Uterus (tissue), 4 donors: Measurements from ENCODE around the gene NR2C2AP. TPM values are rescaled to one million over a fixed set of nuclear protein-coding genes. Genes with fewer than 3 reads are reported as not detected.

Experiments used
- DNase-seq, 2 donors: peaks; one replicate each; pipeline ENCODE4 v3.0.0-alpha.2; 2019 to 2020
- H3K27ac ChIP-seq, 2 donors: fragments of 200-600 bp; sonication (generic); 1 replicate in 1 of 2; 2 replicates in 1 of 2; pipeline ENCODE4 v1.5.1; 2016 to 2018
- H3K27me3 ChIP-seq, 2 donors: fragments of 200-600 bp; sonication (generic); one replicate each; pipeline ENCODE4 v1.5.1; 2018 to 2019; ENCODE audit warnings: control low read depth in 1 of 2
- H3K36me3 ChIP-seq, 2 donors: fragments of 200-600 bp; sonication (generic); one replicate each; pipeline ENCODE4 v1.5.1; 2019; ENCODE audit warnings: control low read depth in 1 of 2
- H3K4me1 ChIP-seq, 2 donors: fragments of 200-600 bp; sonication (generic); one replicate each; pipeline ENCODE4 v1.5.1; 2018 to 2019; ENCODE audit warnings: control low read depth in 1 of 2
- H3K4me3 ChIP-seq, 2 donors: fragments of 200-600 bp; sonication (generic); 1 replicate in 1 of 2; 2 replicates in 1 of 2; pipeline ENCODE4 v1.5.1; 2018 to 2019; ENCODE audit warnings: mild to moderate bottlenecking in 1 of 2
- H3K9me3 ChIP-seq, 2 donors: fragments of 200-600 bp; sonication (generic); one replicate each; pipeline ENCODE4 v1.5.1; 2019; ENCODE audit warnings: control low read depth in 1 of 2
- POLR2A ChIP-seq, 2 donors: fragments of 450-650 bp; IDR thresholded peaks; one replicate each; pipeline ENCODE4 v1.6.1; 2016; ENCODE audit warnings: antibody characterized with exemption in 2 of 2, mild to moderate bottlenecking in 1 of 2, moderate library complexity in 1 of 2
- intact Hi-C: fragments of 100-400 bp; cut with DNase I; formaldehyde crosslinking; loops from one replicate; pipeline ENCODE4 v1.15.1; 2023; ENCODE audit warnings: low total_unique reads
- total RNA-seq, 4 donors: library from RNA; depleted of rRNA in 3 of 4; stranded (reverse); fragments of >200 nt in 3 of 4; gene quantifications; one replicate each; pipeline versions ENCODE4 v1.1.0 to v1.2.4, GENCODE V29; 2014 to 2023
- TF ChIP-seq, protein P1 (sequence below), 4 experiments: fragments of 200-600 bp in 2 of 4; fragments of 450-650 bp in 2 of 4; sonication (generic) in 2 of 4; IDR thresholded peaks; one replicate each; pipeline ENCODE4 v1.5.1; 2016 to 2019; ENCODE audit warnings: antibody characterized with exemption in 4 of 4, mild to moderate bottlenecking in 2 of 4, moderate library complexity in 1 of 4
- donor health status: DM: yes; HTN: yes; CAD: no.

The NR2C2AP gene
- total RNA-seq, 4 donors from 2014 or later = 0.77 to 16.0 (median 8.5) TPM

DNA sequence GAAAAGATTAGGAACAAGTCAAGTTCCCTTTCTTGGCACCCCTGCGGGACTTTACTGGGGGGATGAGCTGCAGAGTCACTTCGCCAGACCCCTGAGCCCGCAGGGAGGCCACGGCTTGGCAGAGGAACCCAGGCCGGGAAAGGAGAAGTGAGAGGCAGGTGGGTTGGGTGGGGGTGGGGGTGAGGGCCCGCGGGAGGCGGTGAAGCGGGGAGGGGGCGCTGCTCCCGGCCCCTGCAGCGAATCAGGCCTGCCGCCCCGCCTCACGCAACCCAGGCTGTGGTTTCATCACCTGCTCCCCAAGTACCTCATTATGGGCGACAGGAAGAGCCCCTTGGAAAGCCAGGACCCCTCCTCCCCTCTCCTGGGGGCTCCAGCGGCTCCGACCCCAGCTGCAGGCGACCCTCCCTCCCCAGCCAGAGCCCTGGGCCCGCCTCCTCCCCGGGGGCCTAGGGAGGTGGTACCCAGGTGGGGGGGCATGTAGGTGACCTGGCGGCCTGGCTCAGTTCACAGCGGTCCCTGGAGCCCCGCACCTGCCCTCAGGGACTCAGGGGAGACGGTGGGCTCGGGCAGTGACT is 42.7 kb downstream of the NR2C2AP start:
- H3K4me1 ChIP-seq = no peaks in the 10 kb centered on the region
- H3K27me3 ChIP-seq = no peaks in the 10 kb centered on the region
- TF ChIP-seq POLR2A (IDR thresholded peaks at IDR 0.05) = no peak
- TF ChIP-seq, protein P1, sequence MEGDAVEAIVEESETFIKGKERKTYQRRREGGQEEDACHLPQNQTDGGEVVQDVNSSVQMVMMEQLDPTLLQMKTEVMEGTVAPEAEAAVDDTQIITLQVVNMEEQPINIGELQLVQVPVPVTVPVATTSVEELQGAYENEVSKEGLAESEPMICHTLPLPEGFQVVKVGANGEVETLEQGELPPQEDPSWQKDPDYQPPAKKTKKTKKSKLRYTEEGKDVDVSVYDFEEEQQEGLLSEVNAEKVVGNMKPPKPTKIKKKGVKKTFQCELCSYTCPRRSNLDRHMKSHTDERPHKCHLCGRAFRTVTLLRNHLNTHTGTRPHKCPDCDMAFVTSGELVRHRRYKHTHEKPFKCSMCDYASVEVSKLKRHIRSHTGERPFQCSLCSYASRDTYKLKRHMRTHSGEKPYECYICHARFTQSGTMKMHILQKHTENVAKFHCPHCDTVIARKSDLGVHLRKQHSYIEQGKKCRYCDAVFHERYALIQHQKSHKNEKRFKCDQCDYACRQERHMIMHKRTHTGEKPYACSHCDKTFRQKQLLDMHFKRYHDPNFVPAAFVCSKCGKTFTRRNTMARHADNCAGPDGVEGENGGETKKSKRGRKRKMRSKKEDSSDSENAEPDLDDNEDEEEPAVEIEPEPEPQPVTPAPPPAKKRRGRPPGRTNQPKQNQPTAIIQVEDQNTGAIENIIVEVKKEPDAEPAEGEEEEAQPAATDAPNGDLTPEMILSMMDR (IDR thresholded peaks at IDR 0.05) = no peak
- H3K27ac ChIP-seq = no peak overlapping the region
- intact Hi-C loops = no loop called here
- H3K4me3 ChIP-seq = no peak overlapping the region
- DNase-seq = no peak
- no peaks in the 10 kb centered on the region for H3K9me3 ChIP-seq
- no peaks in the 10 kb centered on the region for H3K36me3 ChIP-seq

GRCh38 chr19:19159534-19159933 is 43.7 kb downstream of the NR2C2AP start:
- H3K27ac ChIP-seq = no peak overlapping the region
- DNase-seq = no peak
- H3K9me3 ChIP-seq = no peaks in the 10 kb centered on the region
- TF ChIP-seq POLR2A (IDR thresholded peaks at IDR 0.05) = no peak
- TF ChIP-seq, protein P1 (IDR thresholded peaks at IDR 0.05) = no peak
- H3K27me3 ChIP-seq = no peaks in the 10 kb centered on the region
- no peak overlapping the region for H3K4me3 ChIP-seq
- no peaks in the 10 kb centered on the region for H3K4me1 ChIP-seq
- intact Hi-C loops = no loop called here
- no peaks in the 10 kb centered on the region for H3K36me3 ChIP-seq

DNA sequence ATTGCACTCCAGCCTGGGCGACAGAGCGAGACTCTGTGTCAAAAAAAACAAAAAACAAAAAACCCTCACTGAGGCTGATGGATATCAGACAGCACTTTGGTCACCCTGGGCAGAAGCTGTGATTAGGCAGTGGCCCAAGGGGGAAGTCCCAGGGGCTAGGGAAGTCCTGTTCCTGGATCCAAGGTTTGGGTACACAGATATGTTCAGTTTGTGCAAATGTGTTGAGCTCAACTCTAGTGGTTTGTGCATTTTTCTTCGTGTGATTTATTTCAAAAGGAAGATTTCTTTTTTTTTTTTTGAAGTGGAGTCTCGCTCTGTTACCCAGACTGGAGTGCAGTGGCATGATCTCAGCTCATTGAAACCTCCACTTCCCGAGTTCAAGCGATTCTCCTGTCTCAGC is 45.4 kb downstream of the NR2C2AP start:
- intact Hi-C loops = no loop called here
- DNase-seq = no peak
- TF ChIP-seq, protein P1 (IDR thresholded peaks at IDR 0.05) = no peak
- no peak for TF ChIP-seq POLR2A (IDR thresholded peaks at IDR 0.05)
- Histone ChIP-seq H3K27me3 (no peaks in the 10 kb centered on the region), H3K4me1 (no peaks in the 10 kb centered on the region), H3K36me3 (no peaks in the 10 kb centered on the region), H3K27ac (no peak overlapping the region), H3K9me3 (no peaks in the 10 kb centered on the region), H3K4me3 (no peak overlapping the region)

GRCh38 chr19:19155495-19156219 is 47.6 kb downstream of the NR2C2AP start:
- TF ChIP-seq, protein P1 (IDR thresholded peaks at IDR 0.05) = no peak
- no peak for TF ChIP-seq POLR2A (IDR thresholded peaks at IDR 0.05)
- H3K36me3 ChIP-seq = no peaks in the 10 kb centered on the region
- intact Hi-C loops = no loop called here
- no peak overlapping the region for H3K4me3 ChIP-seq
- no peak overlapping the region for H3K27ac ChIP-seq
- no peaks in the 10 kb centered on the region for H3K4me1 ChIP-seq
- no peaks in the 10 kb centered on the region for H3K9me3 ChIP-seq
- no peak for DNase-seq
- H3K27me3 ChIP-seq = no peaks in the 10 kb centered on the region

DNA sequence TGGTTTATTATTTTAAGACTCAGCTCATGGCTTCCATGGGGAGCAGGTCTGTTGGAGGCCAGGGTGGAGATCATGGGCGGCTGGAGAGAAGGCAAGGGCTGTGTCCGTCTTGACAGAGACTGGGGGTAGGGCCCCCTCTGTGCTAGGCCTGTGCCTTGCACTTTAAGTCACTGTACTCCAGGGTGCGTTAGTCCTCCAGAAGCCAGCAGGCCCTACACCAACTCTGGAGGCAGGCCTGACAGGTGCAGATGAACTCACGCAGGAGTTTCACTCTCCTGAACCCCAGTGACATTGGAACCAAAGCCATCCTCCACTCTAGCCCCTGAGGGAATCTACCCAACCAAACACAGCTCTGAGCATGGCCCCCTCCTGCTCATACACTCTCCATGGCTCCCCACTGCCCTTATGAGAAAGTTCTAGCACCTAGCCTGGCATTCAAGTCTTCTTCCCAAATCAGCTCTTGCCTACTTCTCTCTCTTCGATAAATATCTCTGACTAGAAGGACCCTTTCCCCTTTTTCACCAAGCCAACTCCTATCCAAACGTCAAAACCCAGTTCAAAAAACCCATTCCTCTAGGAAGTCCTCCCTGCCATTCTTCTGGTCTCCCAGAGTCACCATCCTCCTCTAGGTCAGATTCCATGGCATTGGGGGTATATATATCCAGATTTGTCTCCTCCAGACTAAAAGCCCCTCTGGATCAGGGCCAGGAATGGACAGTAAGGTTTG is 48.3 kb downstream of the NR2C2AP start:
- Histone ChIP-seq H3K36me3 (no peaks in the 10 kb centered on the region), H3K27ac (no peak overlapping the region), H3K4me3 (no peak overlapping the region), H3K9me3 (no peaks in the 10 kb centered on the region), H3K4me1 (no peaks in the 10 kb centered on the region), H3K27me3 (no peaks in the 10 kb centered on the region)
- intact Hi-C loops = no loop called here
- no peak for TF ChIP-seq POLR2A (IDR thresholded peaks at IDR 0.05)
- TF ChIP-seq, protein P1 (IDR thresholded peaks at IDR 0.05) = no peak
- no peak for DNase-seq
